DMS79 (cell line): ENCODE data around the gene GNAI1.

Experiments used
- DNase-seq: peaks from one replicate; lab custom pipeline; 2025; lab: John Stamatoyannopoulos, UW

The GNAI1 gene

DNA sequence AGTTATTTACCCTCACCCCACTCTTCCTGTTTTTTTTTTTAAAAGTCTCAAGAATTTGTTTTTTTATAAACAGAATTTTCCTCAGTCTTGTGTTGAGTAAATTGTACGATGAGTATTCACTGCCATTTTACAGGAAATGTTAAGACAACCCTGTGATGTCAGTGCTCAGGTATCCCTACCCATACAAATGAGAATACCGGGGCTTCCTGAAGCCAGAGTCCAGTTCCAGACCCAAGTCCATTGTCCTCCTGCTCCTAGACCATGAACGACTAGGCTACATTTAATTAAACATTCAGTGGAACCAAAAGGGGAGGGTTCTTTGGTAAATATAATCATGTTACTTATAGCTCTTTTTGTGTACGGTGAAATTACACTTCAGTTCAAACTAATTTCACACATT is 79.2 kb downstream of the GNAI1 start:
- DNase-seq: no peak

DNA sequence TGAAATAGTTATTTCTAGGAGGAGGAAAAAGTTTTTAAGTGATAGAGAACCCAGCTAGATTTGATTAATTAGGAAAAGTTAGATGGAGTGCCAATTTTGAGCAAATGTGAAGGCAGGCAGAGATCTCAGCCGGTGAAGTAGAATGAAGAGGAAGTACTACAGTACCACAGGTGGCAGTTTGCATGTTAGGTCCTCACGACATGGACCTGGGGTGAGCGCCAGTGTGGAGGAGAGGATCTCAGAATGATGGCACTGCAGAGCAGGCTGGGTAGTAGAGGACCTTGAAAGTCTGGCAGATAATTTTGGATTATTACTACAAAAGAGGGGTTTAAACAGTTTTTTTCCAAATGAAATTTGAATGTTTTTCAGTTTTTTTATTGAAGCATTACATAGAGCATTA is 81.1 kb downstream of the GNAI1 start:
- no peak for DNase-seq

DNA sequence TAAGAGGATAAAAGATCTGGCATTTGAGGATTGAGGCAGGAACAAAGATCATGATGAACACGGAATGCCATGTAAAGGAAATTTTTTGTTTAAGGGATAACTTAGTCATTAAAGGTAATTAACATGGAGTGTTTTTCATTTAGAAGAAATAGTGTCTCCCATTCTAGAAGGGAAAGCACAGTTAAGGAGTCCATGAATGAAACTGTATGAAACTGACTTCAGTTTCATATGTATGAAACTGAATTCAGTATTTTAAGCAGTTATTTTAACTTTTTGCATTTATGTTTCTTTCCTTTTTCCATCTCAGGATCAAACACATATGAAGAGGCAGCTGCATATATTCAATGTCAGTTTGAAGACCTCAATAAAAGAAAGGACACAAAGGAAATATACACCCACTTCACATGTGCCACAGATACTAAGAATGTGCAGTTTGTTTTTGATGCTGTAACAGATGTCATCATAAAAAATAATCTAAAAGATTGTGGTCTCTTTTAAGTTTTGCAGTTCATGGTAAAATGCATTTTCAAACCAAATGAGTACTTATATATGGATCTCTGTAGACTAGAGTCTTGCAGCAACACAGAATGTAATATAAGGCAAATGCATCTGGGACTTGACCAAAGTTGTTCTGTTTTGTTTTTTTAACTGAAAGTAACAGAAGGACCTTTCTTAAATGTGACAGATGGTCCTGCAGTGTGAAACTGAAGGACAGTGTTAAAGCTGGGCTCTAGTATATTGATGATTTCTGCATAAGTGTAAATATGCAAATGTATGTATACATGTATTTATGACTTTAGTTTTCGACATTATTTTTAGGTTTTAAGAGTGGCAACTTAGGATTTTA is 82.6 kb downstream of the GNAI1 start:
- DNase-seq: no peak

DNA sequence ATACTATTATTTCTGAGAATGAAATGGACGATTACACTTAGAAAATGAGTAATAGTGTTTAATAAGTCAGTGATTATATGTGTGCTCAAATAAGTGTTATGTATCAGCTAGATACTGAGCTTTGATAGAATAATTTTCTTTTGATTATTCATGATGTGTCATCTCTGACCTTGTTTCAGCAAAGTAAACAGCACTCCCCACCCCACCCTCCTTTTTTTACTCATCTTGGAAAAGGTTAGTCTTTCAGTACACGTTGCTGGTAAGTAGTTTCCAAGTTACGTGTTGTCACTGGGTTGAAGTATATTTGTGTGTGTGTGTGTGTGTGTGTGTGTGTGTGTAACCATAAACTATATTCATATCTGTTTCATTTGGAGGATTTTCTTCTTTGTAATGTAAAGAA is 84.1 kb downstream of the GNAI1 start:
- DNase-seq: no peak

DNA sequence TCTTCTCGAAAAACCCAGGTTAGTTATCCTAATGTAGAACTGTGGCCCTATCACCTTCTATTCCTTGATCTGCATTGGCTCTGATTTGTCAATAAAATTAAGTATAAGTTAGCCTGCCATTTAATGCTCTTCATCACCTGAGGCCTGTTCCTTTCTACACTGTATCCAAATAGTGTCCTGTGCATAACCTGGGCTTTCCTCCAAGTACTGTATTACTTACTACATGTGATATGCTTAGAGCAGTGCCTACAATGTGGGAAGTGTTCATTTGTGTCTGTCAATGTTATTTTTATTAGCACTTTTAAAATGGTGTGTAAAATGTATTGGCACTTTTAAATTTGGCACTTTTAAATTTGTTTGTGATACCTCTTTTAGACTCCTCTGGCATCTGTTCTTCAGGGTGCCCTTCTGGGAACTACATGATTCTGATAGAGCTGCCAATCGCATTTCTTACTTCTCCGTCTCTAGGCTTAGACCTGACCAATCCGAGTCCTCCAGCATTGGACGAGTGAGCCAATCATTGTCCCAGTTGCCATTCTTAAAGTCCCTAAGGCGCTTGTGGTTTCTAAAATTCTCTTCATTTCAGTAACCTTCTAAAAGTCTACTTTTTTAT is 85.5 kb downstream of the GNAI1 start:
- no peak for DNase-seq

DNA sequence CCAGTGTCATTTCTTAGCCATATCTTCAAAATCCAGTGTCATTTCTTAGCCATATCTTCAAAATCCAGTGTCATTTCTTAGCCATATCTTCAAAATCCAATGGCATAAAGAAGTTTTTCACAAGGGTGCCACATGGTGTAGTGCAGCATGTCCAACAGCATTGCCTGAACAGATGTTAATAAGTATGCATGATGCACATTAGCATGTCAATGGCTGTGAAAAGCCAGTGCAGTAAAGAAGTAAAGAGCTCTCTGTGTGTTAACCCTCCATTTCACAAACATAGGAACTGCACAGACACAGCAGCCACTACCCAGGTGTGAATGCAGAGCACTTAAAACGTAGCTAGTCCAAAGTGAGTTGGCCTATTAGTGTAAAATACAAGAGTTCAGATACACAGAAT is 89.8 kb downstream of the GNAI1 start:
- DNase-seq: no peak

DNA sequence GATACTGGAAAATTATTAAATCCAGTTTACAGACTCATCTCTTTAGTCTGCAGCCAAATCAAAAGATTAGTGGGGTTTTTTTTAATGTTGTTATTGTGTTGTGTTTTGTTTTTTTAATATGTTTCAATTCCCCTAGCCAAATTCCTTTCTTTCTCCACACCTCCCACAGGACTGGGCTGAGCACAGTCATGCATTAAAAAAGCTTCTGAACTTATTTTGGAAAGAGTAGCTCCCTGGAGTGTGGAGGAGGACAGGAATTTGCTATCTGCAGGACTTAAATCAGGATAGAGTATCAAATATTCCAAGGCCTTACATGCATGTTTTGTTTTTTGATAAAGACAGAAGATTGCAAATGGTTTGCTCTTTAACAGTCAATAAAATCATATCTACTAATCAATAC is 90.7 kb downstream of the GNAI1 start:
- no peak for DNase-seq

DNA sequence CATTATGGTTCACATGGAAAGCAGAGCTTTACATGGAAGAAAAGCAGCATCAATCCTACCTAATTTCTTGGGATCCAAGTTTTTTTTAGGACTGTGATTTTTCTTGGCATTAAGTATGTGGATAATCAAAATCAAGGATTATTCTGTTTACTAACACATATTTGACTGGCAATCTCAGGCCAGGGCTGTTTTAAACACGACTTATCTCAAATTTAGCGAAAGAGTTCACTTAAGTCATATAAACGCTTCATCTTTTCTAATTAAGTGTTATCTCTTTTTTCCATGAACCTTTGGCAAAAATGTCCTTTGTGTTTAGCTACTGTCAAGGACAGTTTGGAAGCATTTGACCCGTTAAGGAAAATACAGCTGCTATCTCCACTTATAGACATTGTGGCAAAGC is 92.0 kb downstream of the GNAI1 start:
- no peak for DNase-seq

DNA sequence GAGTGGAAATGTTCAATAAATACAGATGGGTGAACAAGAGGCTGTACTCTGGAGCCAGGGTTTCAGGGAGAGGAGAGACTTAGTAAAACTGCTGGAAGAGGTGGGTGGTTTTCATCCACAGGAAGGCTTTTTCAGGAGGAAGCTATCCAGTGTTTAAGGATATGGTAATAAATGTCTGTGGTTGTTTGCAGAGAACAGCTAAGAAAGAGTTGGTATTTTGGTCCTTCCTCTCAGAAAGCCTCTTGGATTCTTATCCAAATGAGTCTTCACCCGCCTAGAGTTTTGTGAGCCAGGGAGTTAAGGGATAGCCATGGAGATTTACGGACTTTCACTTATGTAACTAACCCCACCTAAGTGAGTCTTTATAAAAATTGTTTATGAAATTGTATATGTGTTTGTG is 95.7 kb downstream of the GNAI1 start:
- no peak for DNase-seq

DNA sequence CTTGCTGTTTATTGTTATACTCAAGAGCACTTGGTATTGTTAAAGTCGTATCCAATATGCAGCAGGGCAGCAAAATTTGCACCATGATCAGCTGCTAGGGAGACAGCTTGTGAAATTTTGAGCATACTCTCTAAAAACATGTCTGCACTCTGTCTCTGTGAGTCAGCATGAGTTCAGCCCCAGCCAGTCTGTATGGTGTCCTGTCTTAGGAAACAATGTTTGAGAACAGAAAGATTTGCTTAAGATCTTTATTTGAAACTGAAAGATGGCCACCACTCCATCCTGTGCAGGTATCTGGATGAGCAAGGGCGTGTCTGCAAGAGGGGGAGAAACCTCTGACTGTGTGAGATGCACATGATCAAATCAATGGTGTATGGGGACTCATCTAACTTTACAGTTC is 97.1 kb downstream of the GNAI1 start:
- DNase-seq: no peak

DNA sequence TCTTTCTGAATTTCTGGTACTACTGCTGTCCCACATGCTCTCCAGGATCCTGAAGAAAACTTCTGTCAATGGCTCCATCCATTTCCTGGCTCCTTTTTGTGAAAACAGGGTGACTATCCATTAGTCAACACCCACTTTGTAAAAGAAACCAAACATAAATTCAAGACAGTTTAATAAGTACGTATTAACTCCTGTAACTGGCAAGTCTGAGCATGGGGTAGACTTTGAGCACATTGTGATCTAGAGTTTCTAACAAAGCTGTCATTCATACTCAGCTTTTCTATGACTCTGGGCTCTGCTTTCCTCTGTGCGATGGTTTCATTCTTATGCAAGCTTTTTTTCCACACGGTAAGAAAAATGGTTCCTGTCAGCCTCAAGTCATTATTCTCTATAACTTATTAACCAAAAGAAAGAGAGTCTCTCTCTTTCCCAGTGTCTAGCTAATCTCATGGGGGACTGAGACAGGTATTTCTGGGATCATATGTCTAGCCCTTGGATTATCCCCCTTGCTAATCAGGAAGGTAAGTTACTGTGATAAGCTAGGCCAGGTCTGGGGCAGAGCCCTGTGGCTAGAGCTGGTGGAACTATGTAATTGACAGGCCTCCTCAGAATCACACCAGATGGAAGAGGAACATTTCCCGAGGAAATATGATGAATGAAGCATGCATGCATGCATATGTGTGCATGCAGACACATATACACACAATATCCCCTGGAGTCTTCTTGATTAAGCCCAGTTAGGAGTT is 98.5 kb downstream of the GNAI1 start:
- DNase-seq: no peak

DNA sequence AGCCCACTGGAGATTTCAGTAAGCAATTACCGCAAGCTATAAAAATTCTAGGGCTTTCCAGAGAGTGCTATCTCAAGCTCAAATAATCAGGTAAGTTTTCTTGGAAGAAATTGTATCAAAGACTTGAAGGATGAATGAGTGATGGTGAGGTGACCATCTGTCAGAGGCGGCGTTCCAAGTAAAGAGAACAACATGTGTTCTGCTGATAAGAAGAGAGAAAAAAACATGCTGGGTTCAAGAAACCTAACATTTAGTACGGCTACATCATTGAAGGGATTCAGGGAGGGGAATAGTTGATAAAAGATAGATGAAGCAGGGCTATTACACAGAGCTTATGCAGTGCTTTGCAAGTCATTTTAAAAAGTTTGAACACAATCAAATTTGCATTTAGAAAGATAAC is 100.7 kb downstream of the GNAI1 start:
- no peak for DNase-seq

DNA sequence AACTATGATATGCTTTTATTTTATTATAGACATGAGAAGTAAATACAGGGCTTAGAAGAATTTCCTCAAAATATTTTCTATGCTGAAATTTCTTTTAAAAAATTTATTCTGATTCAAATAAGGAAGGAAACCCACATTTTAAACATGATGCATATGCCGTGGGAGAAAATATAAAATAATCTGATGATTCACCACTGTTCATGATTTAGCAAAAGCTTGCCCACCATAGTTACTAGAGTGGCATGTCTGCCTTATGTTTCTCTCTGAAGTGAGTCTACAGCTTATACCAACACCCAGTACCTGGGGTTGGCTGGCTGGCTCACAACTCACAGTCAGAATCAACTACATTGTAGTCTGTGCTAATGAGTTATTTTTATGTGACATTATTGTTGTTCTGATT is 102.0 kb downstream of the GNAI1 start:
- DNase-seq: no peak

DNA sequence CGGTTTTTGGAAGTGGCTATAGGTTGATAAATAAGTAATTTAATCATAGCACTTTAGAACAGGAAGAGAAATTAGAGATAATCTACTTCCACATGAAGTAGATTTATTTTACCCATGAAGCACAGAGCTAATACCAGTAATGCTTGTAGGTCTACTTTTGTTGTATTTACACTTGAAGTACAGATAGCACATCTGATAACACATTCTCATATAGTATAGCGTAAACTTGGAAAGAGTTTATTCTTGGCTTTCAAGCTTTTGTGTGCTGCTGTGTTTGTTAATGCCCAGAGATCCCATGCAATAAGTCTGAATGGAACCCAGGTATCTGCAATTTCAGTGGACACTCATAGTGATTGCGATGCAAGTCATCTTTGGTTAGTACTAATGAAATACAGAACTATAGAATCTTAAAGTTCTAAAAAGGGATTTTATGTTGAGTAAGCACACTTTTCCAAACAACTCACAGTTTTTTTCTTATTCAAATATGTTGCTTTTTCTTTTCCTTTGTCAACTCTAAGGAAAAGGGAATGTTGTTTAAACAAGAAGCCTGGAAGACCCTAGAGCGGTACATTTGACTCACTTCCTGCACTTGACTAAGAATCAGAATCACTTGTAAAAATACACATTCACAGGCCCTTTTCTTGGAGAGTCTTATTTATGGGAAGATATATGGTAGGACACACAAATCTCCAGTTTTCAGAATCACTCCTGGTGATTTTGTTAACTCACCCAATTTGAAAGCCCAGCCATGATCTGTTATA is 105.8 kb downstream of the GNAI1 start:
- DNase-seq: no peak

DNA sequence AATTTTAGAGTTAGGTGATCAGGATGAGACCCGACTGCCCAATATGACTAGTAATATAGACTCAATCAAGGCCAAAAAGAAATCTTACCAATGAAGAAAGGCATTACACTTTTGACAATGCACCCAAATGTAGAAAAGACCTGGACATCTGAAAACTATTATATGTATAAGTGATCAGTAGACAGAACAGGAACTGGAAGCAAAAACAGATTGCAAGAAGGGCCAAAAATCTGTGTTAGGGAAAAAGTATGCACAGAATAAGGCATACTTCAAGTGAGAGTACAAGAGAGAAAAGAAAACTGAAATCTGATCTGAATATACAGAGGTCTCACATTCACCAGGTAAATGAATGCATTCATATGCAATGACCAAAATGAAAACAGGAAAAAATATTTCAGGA is 107.0 kb downstream of the GNAI1 start:
- DNase-seq: no peak

DNA sequence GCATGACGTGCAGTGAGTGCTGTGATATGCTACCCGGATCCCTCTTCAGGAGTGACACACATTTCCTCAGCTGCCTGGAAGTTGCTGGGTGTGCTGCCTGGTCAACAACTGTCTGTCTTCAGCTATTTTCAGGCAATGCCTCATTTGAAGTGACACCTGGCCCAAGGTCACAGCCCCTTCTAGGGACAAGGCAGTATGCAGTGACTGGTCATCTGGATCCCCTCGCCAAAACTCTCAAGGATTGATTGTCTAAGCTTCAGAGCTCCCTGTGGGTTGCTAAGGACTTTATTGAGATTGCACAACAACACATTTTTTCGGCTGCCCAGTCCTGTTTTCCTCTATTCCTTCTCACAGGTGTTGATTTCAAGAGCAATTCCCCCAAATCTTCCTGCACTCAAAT is 108.8 kb downstream of the GNAI1 start:
- no peak for DNase-seq

DNA sequence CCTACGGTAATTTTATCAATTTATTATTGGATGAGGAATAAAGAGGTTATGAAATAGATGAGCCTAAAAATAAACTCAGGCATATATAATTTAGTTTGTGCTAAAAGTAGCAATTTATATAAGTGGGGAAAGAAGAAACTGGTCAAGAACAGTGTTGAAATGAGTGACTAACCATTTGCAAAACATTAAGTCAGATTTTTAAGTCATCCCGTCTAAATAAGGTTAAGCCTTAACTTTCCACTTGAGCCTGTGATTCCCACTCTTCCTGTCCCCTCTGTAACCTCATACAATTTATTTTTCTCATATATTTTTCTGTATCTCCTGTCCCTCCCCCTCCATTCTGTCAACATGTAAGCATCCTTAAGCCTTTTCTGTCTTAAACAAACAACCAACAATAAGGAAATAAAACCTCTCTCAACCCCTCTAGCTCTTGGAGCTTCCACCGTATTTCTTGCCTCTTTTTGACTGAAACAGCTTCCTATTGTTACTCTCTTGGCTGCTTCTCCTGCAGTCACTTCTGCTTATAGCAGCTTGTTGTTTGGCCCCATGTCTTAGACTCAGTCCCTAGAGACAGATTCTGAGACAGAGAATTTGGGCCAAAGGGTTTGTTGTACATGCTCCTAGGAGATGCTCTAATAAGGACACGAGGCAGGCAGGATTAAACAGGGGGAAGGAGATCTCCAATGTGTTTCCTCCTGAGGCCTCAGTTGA is 109.7 kb downstream of the GNAI1 start:
- DNase-seq: no peak

DNA sequence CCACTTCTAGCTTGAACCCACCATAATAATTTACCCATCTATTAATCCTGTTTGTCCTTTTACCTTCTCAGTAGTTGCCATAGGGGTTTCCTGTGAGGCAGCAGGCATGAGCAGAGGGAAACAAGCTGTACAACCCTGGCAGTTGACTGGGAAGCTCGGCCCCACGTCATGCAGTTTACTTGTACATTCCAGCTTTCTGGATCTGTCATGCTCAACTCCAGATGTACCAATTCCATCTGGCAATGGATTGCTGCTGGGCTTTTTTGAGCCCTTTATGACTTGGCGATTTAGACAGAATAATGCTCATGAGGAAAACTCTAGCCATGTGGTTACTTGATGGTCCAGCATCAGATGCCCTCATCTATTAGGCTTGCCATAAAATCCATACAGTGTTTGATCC is 112.5 kb downstream of the GNAI1 start:
- DNase-seq: no peak

DNA sequence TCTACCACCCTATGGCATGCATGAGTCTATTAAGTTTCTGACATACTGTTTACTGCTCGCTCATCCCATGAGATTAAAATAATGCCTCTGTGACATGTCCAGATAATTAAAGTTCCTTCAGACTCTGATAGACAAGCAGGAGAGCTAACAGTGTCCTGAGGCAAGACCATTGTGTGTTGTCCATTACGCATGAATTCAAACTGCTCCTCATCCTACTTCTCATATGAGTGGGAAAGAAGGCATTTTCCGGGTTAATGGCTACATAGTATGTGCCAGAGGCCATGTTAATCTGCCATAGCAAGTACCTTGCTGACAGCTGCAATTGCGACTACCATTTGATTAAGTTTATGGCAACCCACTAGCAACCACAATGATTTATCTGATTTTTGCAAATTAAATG is 113.3 kb downstream of the GNAI1 start:
- DNase-seq: no peak

DNA sequence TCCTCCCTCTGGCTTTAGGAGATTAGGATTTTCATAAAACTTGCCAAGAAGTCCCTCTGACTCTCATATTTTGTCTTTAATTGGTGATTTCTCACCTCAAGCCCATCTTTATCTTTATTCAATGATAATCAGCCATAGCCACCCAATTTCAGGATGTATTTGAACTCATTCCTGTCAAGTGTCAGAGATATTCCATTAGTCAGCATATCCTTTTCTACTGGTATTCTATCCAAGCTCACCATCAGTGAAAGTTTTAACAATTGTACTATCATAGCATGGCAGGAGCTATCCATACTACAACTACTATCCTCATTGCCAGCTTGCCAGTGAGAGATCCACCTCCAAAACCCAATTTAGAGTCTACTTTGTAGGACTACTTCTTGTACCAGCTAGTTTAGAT is 114.6 kb downstream of the GNAI1 start:
- DNase-seq: no peak

DNA sequence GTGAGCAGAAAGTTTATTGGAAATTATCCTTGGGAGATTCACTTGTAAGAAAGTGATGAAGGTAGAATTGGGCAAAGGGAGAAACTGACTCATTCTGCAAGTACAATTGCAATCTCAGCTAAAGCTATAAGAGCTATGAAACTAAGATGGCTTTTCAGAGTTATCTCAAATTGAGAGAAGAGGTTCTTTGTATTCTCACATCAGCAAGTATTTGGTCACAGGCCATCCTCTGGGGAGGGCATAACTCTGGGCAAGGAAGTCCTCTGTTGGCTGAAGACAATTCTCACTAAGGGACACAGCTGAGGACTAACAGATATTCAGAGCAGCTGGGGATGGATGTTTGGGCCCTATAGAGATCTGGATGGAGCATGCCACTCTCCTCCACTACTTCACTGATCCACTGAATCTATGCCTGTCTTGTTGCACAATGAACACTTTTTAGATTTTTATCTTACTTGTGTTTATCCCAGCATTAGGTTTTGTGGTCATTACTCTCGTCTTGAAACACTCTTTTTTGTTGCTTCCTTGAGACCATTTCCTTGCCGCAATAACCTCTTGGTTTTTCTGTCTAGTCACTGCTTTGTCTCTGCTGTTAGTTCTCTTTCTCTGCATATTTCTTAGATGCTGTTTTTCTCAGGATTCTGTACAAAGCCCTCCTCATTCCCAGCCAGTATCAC is 115.1 kb downstream of the GNAI1 start:
- DNase-seq: no peak
